HG03108 (cell line): ENCODE measurements around the gene DNAH7.
"Not testable (repeated sequence)": the region's sequence is repeated elsewhere in the genome, so short reads cannot be mapped to it uniquely, and the experiment has no call there.

Experiments used
- ATAC-seq: cut with Tn5 transposase; IDR thresholded peaks from one replicate; pipeline ENCODE4 v1.9.1; 2021; ENCODE audit warnings: moderate library complexity; ENCODE audit not compliant: unreplicated experiment

The DNAH7 gene

GRCh38 chr2:195985741-195986140 is 82.9 kb downstream of the DNAH7 start:
- ATAC-seq: no peak

- no peak for ATAC-seq
Measured at GRCh38 chr2:195984923-195985726, 83.5 kb downstream of the DNAH7 start.

GRCh38 chr2:195967336-195967735 is 101.3 kb downstream of the DNAH7 start:
- no peak for ATAC-seq

GRCh38 chr2:195961873-195962272 is 106.8 kb downstream of the DNAH7 start:
- peak; percentile 86 for ATAC-seq

- no peak for ATAC-seq
Measured at GRCh38 chr2:195959341-195959740, 109.3 kb downstream of the DNAH7 start.

- ATAC-seq: no peak
Measured at GRCh38 chr2:195956725-195957124, 111.9 kb downstream of the DNAH7 start.

- ATAC-seq: no peak
Measured at GRCh38 chr2:195945056-195945455, 123.6 kb downstream of the DNAH7 start.

GRCh38 chr2:195937176-195937575 is 131.5 kb downstream of the DNAH7 start:
- no peak for ATAC-seq

GRCh38 chr2:195934484-195934883 is 134.2 kb downstream of the DNAH7 start:
- no peak for ATAC-seq

- ATAC-seq: no peak
Measured at GRCh38 chr2:195929531-195929930, 139.1 kb downstream of the DNAH7 start.

- ATAC-seq: no peak
Measured at GRCh38 chr2:195925120-195925519, 143.5 kb downstream of the DNAH7 start.

GRCh38 chr2:195923889-195924288 is 144.7 kb downstream of the DNAH7 start:
- ATAC-seq: no peak

- not testable (repeated sequence) for ATAC-seq
Measured at GRCh38 chr2:195917021-195917600, 151.5 kb downstream of the DNAH7 start.

- ATAC-seq: no peak
Measured at GRCh38 chr2:195912079-195912478, 156.6 kb downstream of the DNAH7 start.

- ATAC-seq: no peak
Measured at GRCh38 chr2:195910570-195910969, 158.1 kb downstream of the DNAH7 start.

GRCh38 chr2:195909926-195910325 is 158.7 kb downstream of the DNAH7 start:
- ATAC-seq: no peak

- ATAC-seq: no peak
Measured at GRCh38 chr2:195907474-195907873, 161.2 kb downstream of the DNAH7 start.

GRCh38 chr2:195903956-195904355 is 164.7 kb downstream of the DNAH7 start:
- ATAC-seq: no peak

GRCh38 chr2:195902857-195903256 is 165.8 kb downstream of the DNAH7 start:
- ATAC-seq: no peak

GRCh38 chr2:195899226-195899625 is 169.4 kb downstream of the DNAH7 start:
- ATAC-seq: no peak

GRCh38 chr2:195898505-195899191 is 170.0 kb downstream of the DNAH7 start:
- ATAC-seq: no peak

GRCh38 chr2:195891081-195891480 is 177.6 kb downstream of the DNAH7 start:
- no peak for ATAC-seq
